HG03064 (cell line): Measurements from ENCODE around the gene MFAP2.
"Not testable (repeated sequence)": the region's sequence is repeated elsewhere in the genome, so short reads cannot be mapped to it uniquely, and the experiment has no call there.

Experiments used
- ATAC-seq: cut with Tn5 transposase; IDR thresholded peaks from one replicate; pipeline ENCODE4 v1.9.1; 2021; ENCODE audit warnings: low read depth; ENCODE audit not compliant: unreplicated experiment

The MFAP2 gene

GRCh38 chr1:16965486-16966067 lies 14.8 kb downstream of the MFAP2 start:
- no peak for ATAC-seq

GRCh38 chr1:16964169-16964568 lies 16.3 kb downstream of the MFAP2 start:
- ATAC-seq = not testable (repeated sequence)

- ATAC-seq = no peak
These were observed 18.9 kb downstream of the MFAP2 start for GRCh38 chr1:16961297-16962133.

- ATAC-seq = no peak
These were observed 19.7 kb downstream of the MFAP2 start for GRCh38 chr1:16960560-16961296.

- no peak for ATAC-seq
These were observed 21.9 kb downstream of the MFAP2 start for GRCh38 chr1:16958475-16958874.

- no peak for ATAC-seq
These were observed 22.7 kb downstream of the MFAP2 start for GRCh38 chr1:16957731-16958130.

GRCh38 chr1:16956775-16957174 lies 23.6 kb downstream of the MFAP2 start:
- ATAC-seq = no peak

GRCh38 chr1:16955186-16955585 lies 25.2 kb downstream of the MFAP2 start:
- no peak for ATAC-seq

- ATAC-seq = no peak
These were observed 25.8 kb downstream of the MFAP2 start for GRCh38 chr1:16954579-16954978.

- ATAC-seq = not testable (repeated sequence)
These were observed 28.0 kb downstream of the MFAP2 start for GRCh38 chr1:16952376-16952775.

GRCh38 chr1:16949026-16949425 lies 31.4 kb downstream of the MFAP2 start:
- not testable (repeated sequence) for ATAC-seq

GRCh38 chr1:16948282-16948891 lies 32.0 kb downstream of the MFAP2 start:
- ATAC-seq = not testable (repeated sequence)

GRCh38 chr1:16946646-16947045 lies 33.8 kb downstream of the MFAP2 start:
- no peak for ATAC-seq

- ATAC-seq = not testable (repeated sequence)
These were observed 34.2 kb downstream of the MFAP2 start for GRCh38 chr1:16946185-16946584.

- not testable (repeated sequence) for ATAC-seq
These were observed 34.9 kb downstream of the MFAP2 start for GRCh38 chr1:16945512-16945911.

GRCh38 chr1:16944038-16944437 lies 36.4 kb downstream of the MFAP2 start:
- ATAC-seq = no peak

GRCh38 chr1:16939386-16940180 lies 40.8 kb downstream of the MFAP2 start:
- ATAC-seq = not testable (repeated sequence)

GRCh38 chr1:16938351-16939321 lies 41.8 kb downstream of the MFAP2 start:
- no peak for ATAC-seq

- ATAC-seq = not testable (repeated sequence)
These were observed 43.8 kb downstream of the MFAP2 start for GRCh38 chr1:16936580-16936979.
